HFFc6 (cell line): Measurements from ENCODE around the gene C11orf54. TPM values are rescaled to one million over a fixed set of nuclear protein-coding genes. Genes with fewer than 3 reads are reported as not detected.

ENCODE experiments used
- DNase-seq: peaks from one replicate; pipeline ENCODE4 v3.0.0-alpha.2; 2018
- H3K27ac Mint-ChIP-seq: 2 replicates; pipeline ENCODE4 v1.8.0; 2020; ENCODE audit warnings: mild to moderate bottlenecking, mixed read lengths
- H3K27me3 Mint-ChIP-seq: 2 replicates; pipeline ENCODE4 v1.8.0; 2021; ENCODE audit warnings: mild to moderate bottlenecking, moderate library complexity, mixed read lengths; ENCODE audit not compliant: insufficient read depth
- H3K36me3 Mint-ChIP-seq: 2 replicates; pipeline ENCODE4 v1.8.0; 2021; ENCODE audit warnings: low read depth, mixed read lengths
- H3K4me1 Mint-ChIP-seq: 2 replicates; pipeline ENCODE4 v1.8.0; 2020; ENCODE audit warnings: low read depth, mixed read lengths
- H3K4me3 Mint-ChIP-seq: 2 replicates; pipeline ENCODE4 v1.8.0; 2020; ENCODE audit warnings: mild to moderate bottlenecking, moderate library complexity, mixed read lengths
- H3K9me3 Mint-ChIP-seq: 2 replicates; pipeline ENCODE4 v1.8.0; 2020; ENCODE audit warnings: mild to moderate bottlenecking, mixed read lengths
- microRNA-seq: library from miRNA; unstranded; fragments of <30 nt; microRNA quantifications from one replicate; pipeline ENCODE4, GENCODE V29; 2019
- total RNA-seq, 6 experiments: library from RNA; stranded (reverse); fragmentation: NEBNext Ultra II Directional; extraction: Animal tissue kit (Norgen Biotek cat#: 25700); gene quantifications; 2 replicates in 1 of 6; 3 replicates in 5 of 6; pipeline ENCODE4 v1.2.3, GENCODE V29; 2021
- TF ChIP-seq, protein P1 (sequence below): fragments of 200-600 bp; sonication (generic); IDR thresholded peaks from 2 replicates; pipeline ENCODE4 v1.5.0; 2021; ENCODE audit warnings: antibody characterized with exemption, mild to moderate bottlenecking

The C11orf54 gene
- total RNA-seq, 6 experiments from 2014 or later = 10.1 to 14.4 (median 12.7) TPM

GRCh38 chr11:93796441-93797231, 55.2 kb downstream of the C11orf54 start:
- Mint-ChIP-seq H3K36me3 (peaks cover 33% of the 10 kb centered on the region), H3K27ac (no peak overlapping the region; the same call in 1 of the 2 replicates), H3K4me1 (no peaks in the 10 kb centered on the region), H3K27me3 (no peaks in the 10 kb centered on the region), H3K9me3 (no peaks in the 10 kb centered on the region), H3K4me3 (no peak overlapping the region)
- DNase-seq = no peak
- TF ChIP-seq, protein P1, sequence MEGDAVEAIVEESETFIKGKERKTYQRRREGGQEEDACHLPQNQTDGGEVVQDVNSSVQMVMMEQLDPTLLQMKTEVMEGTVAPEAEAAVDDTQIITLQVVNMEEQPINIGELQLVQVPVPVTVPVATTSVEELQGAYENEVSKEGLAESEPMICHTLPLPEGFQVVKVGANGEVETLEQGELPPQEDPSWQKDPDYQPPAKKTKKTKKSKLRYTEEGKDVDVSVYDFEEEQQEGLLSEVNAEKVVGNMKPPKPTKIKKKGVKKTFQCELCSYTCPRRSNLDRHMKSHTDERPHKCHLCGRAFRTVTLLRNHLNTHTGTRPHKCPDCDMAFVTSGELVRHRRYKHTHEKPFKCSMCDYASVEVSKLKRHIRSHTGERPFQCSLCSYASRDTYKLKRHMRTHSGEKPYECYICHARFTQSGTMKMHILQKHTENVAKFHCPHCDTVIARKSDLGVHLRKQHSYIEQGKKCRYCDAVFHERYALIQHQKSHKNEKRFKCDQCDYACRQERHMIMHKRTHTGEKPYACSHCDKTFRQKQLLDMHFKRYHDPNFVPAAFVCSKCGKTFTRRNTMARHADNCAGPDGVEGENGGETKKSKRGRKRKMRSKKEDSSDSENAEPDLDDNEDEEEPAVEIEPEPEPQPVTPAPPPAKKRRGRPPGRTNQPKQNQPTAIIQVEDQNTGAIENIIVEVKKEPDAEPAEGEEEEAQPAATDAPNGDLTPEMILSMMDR = no peak

- no peak overlapping the region for H3K27ac Mint-ChIP-seq
These were observed 59.9 kb downstream of the C11orf54 start for GRCh38 chr11:93801366-93801765.

DNA sequence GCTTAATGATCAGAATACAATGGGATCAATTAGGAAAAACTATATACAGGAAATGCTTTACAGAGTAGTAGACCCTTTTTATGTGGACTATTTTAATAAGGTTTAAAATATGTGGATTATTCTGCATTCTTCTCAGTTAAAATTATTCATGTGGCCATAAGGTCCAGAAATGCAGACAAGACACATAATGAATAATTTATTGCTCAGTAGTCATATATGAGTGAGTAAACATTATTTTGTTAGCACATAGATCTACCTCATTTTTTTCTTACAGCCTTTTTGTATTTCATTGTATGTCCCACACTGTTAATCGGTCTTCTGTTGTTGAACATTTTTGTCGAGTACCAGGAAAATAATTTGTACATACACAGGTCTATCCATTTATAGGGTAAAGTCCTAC, 63.4 kb downstream of the C11orf54 start:
- TF ChIP-seq, protein P1 = no peak
- Mint-ChIP-seq H3K36me3 (peaks cover 29% of the 10 kb centered on the region), H3K27me3 (no peaks in the 10 kb centered on the region), H3K4me3 (no peak overlapping the region), H3K4me1 (no peaks in the 10 kb centered on the region), H3K9me3 (no peaks in the 10 kb centered on the region), H3K27ac (no peak overlapping the region)
- DNase-seq = no peak

More at GRCh38 chr11:93801366-93801765, 59.9 kb downstream of the C11orf54 start:
- Mint-ChIP-seq H3K36me3 (peaks cover 31% of the 10 kb centered on the region), H3K4me3 (no peak overlapping the region), H3K9me3 (no peaks in the 10 kb centered on the region), H3K4me1 (no peaks in the 10 kb centered on the region), H3K27me3 (no peaks in the 10 kb centered on the region)
- TF ChIP-seq, protein P1 = no peak
- no peak for DNase-seq

GRCh38 chr11:93807980-93808379, 66.5 kb downstream of the C11orf54 start:
- Mint-ChIP-seq H3K9me3 (no peaks in the 10 kb centered on the region), H3K4me1 (no peaks in the 10 kb centered on the region), H3K36me3 (peaks cover 41% of the 10 kb centered on the region), H3K27me3 (no peaks in the 10 kb centered on the region), H3K4me3 (no peak overlapping the region), H3K27ac (no peak overlapping the region)
- DNase-seq = no peak
- TF ChIP-seq, protein P1 = no peak

DNA sequence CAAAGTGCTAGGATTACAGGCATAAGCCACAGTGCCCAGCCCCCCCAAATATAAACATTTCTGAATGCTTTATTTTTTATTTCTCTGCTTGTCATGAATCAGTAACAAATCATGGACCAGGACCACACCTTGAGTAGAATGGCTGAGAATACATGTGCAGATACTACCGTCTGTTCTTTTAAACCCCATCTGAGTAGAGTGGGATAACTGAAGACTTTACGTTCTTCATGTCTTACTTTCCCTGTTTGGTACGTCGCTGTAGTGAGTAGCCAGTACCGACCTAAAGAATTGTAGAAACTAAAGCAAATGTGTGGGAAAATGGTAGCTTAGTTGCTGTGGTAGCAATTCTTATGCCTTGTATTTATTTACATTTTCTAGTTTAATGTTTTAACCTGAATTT, 72.5 kb downstream of the C11orf54 start:
- Mint-ChIP-seq H3K36me3 (peaks cover 38% of the 10 kb centered on the region), H3K9me3 (no peaks in the 10 kb centered on the region), H3K27ac (no peak overlapping the region), H3K4me3 (no peak overlapping the region), H3K4me1 (no peaks in the 10 kb centered on the region), H3K27me3 (no peaks in the 10 kb centered on the region)
- DNase-seq = no peak
- TF ChIP-seq, protein P1 = no peak

Small RNA genes lying within 50 kb of the gene (microRNA-seq; reads per million reads assigned to microRNA genes)
- gene MIR1304 = 57.9 reads per million, percentile 42 among the genes with 10 or more reads in this experiment

Other genes starting within 250 kb of the C11orf54 start
- 10 to 100 TPM in 4 of 6 experiments, 1 to 10 TPM in 2; 8.6 to 13.1 (median 11.0) TPM for gene SMCO4, start 198.3 kb upstream of the C11orf54 start, total RNA-seq
- 1 to 10 TPM; 6.0 to 8.1 (median 7.2) TPM for gene CEP295, start 80.0 kb upstream of the C11orf54 start, total RNA-seq
- gene TAF1D, start 177 bp upstream of the C11orf54 start, total RNA-seq = 100 to 1,000 TPM in 2 of 6 experiments, 10 to 100 TPM in 4; 89.6 to 112 (median 97.0) TPM
- 10 to 100 TPM; 21.6 to 28.1 (median 25.5) TPM for gene MED17, start 42.6 kb downstream of the C11orf54 start, total RNA-seq
- gene VSTM5, start 108.9 kb downstream of the C11orf54 start, total RNA-seq = under 1 TPM in 5 of 6 experiments, not detected in 1; 0.09 to 0.28 (median 0.20) TPM